GM21390 (cell line): ENCODE data around the gene MAP4K3.

Source experiments
- ATAC-seq: cut with Tn5 transposase; IDR thresholded peaks from one replicate; pipeline ENCODE4 v1.9.1; 2021; ENCODE audit not compliant: unreplicated experiment

Gene MAP4K3

GRCh38 chr2:39213015-39213414 lies 224.1 kb downstream of the MAP4K3 start:
- ATAC-seq, result no peak

GRCh38 chr2:39210846-39211245 lies 226.2 kb downstream of the MAP4K3 start:
- ATAC-seq, result no peak

GRCh38 chr2:39203382-39203781 lies 233.7 kb downstream of the MAP4K3 start:
- no peak for ATAC-seq

- ATAC-seq, result no peak
Measured at GRCh38 chr2:39202639-39203369, 234.3 kb downstream of the MAP4K3 start.
